Endodermal cell (in vitro differentiated cells): ENCODE measurements around the gene REPS2. TPM values are rescaled to one million over a fixed set of nuclear protein-coding genes. Genes with fewer than 3 reads are reported as not detected.

ENCODE experiments used
- DNase-seq: peaks from one replicate; pipeline ENCODE4 v3.0.0-alpha.2; 2017
- H3K27ac ChIP-seq: 2 replicates; pipeline ENCODE4 v1.5.1; 2013; ENCODE audit warnings: mild to moderate bottlenecking, low read depth, low read length, moderate library complexity
- H3K27me3 ChIP-seq: 2 replicates; pipeline ENCODE4 v1.6.1; 2013; ENCODE audit warnings: mild to moderate bottlenecking, low read length, moderate library complexity; ENCODE audit not compliant: insufficient read depth, control insufficient read depth, poor library complexity, severe bottlenecking
- H3K36me3 ChIP-seq: 2 replicates; pipeline ENCODE4 v1.7.0; 2013; ENCODE audit warnings: mild to moderate bottlenecking, low read length, moderate library complexity; ENCODE audit not compliant: control insufficient read depth, insufficient read depth
- H3K4me1 ChIP-seq: one replicate; pipeline ENCODE4 v1.7.0; 2013; ENCODE audit warnings: low read length; ENCODE audit not compliant: control insufficient read depth, insufficient read depth
- H3K4me3 ChIP-seq: 2 replicates; pipeline ENCODE4 v1.5.1; 2013; ENCODE audit warnings: mild to moderate bottlenecking, low read length, moderate library complexity
- H3K9ac ChIP-seq: 2 replicates; pipeline ENCODE4 v1.6.1; 2013; ENCODE audit warnings: mild to moderate bottlenecking, low read length, moderate library complexity; ENCODE audit not compliant: poor library complexity, severe bottlenecking; ENCODE audit errors: extremely low read depth
- H3K9me3 ChIP-seq: 2 replicates; pipeline ENCODE4 v1.6.1; 2013; ENCODE audit warnings: mild to moderate bottlenecking, low read length, moderate library complexity; ENCODE audit not compliant: control insufficient read depth
- H3K27ac Mint-ChIP-seq: 2 replicates; pipeline ENCODE4 v1.8.0; 2020; ENCODE audit warnings: mixed read lengths
- H3K27me3 Mint-ChIP-seq: 2 replicates; pipeline ENCODE4 v1.8.0; 2021; ENCODE audit warnings: mild to moderate bottlenecking, mixed read lengths; ENCODE audit not compliant: insufficient read depth
- H3K36me3 Mint-ChIP-seq: 2 replicates; pipeline ENCODE4 v1.8.0; 2020; ENCODE audit warnings: low read depth, mixed read lengths
- H3K4me1 Mint-ChIP-seq: 2 replicates; pipeline ENCODE4 v1.8.0; 2020; ENCODE audit warnings: mixed read lengths
- H3K4me3 Mint-ChIP-seq: 2 replicates; pipeline ENCODE4 v1.8.0; 2020; ENCODE audit warnings: mild to moderate bottlenecking, moderate library complexity, mixed read lengths
- H3K9me3 Mint-ChIP-seq: 2 replicates; pipeline ENCODE4 v1.8.0; 2020; ENCODE audit warnings: mild to moderate bottlenecking, mixed read lengths
- WGBS, 2 experiments: methylation state at CpG; one replicate each; pipeline versions ENCODE4 v1.1.5 to v1.1.7; 2013; ENCODE audit warnings: missing lambda C conversion rate in 2 of 2, mixed read lengths in 1 of 2; ENCODE audit not compliant: insufficient coverage in 1 of 2, insufficient read length in 1 of 2; 5-methylcytosine and 5-hydroxymethylcytosine counted together
- total RNA-seq, 2 donors: library from RNA; stranded (reverse); fragmentation: NEBNext Ultra II Directional in 1 of 2; extraction: Animal tissue kit (Norgen Biotek cat#: 25700) in 1 of 2; gene quantifications; 2 replicates in 1 of 2; 3 replicates in 1 of 2; pipeline ENCODE4 v1.2.1, GENCODE V29; 2021
- TF ChIP-seq, protein P1 (sequence below): fragments of 200-600 bp; sonication (generic); conservative IDR thresholded peaks from 2 replicates; pipeline ENCODE4 v1.5.0; 2021; ENCODE audit warnings: antibody characterized with exemption, mild to moderate bottlenecking

The REPS2 gene
- total RNA-seq, 2 donors from 2014 or later: 4.3 to 16.6 TPM

DNA sequence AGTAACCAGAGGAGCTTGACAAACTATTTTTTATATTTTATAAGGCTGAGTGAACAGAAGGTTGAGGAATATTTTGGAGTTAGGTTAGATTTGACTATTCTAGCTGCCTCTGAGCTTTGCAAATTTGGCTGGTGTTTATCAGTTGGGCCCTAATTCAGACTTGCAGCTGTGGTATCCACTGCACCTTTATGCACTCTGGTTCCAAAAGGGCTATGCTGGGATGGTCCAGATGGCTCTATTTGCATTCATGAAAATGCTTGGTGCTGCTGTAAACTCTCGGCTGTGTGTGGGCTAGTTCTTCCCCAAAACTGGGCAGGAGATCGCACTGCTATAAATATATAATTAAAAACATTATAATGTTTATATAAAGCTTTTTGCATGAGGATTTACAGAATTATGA lies 106.3 kb downstream of the REPS2 start:
- Histone ChIP-seq H3K36me3 (no peaks in the 10 kb centered on the region), H3K4me1 (no peaks in the 10 kb centered on the region), H3K27me3 (no peaks in the 10 kb centered on the region), H3K27ac (no peak overlapping the region), H3K4me3 (no peak overlapping the region), H3K9me3 (no peaks in the 10 kb centered on the region), H3K9ac (no peak overlapping the region)
- H3K9me3 Mint-ChIP-seq: peaks cover 3% of the 10 kb centered on the region
- H3K27me3 Mint-ChIP-seq: no peaks in the 10 kb centered on the region
- no peak for DNase-seq
- WGBS, 2 experiments: no CpG with 5 or more reads among the region's 2 CpGs
- H3K27ac Mint-ChIP-seq: no peak overlapping the region
- peaks cover 10% of the 10 kb centered on the region for H3K36me3 Mint-ChIP-seq
- no peaks in the 10 kb centered on the region for H3K4me1 Mint-ChIP-seq
- no peak overlapping the region for H3K4me3 Mint-ChIP-seq
- TF ChIP-seq, protein P1, sequence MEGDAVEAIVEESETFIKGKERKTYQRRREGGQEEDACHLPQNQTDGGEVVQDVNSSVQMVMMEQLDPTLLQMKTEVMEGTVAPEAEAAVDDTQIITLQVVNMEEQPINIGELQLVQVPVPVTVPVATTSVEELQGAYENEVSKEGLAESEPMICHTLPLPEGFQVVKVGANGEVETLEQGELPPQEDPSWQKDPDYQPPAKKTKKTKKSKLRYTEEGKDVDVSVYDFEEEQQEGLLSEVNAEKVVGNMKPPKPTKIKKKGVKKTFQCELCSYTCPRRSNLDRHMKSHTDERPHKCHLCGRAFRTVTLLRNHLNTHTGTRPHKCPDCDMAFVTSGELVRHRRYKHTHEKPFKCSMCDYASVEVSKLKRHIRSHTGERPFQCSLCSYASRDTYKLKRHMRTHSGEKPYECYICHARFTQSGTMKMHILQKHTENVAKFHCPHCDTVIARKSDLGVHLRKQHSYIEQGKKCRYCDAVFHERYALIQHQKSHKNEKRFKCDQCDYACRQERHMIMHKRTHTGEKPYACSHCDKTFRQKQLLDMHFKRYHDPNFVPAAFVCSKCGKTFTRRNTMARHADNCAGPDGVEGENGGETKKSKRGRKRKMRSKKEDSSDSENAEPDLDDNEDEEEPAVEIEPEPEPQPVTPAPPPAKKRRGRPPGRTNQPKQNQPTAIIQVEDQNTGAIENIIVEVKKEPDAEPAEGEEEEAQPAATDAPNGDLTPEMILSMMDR: no peak

DNA sequence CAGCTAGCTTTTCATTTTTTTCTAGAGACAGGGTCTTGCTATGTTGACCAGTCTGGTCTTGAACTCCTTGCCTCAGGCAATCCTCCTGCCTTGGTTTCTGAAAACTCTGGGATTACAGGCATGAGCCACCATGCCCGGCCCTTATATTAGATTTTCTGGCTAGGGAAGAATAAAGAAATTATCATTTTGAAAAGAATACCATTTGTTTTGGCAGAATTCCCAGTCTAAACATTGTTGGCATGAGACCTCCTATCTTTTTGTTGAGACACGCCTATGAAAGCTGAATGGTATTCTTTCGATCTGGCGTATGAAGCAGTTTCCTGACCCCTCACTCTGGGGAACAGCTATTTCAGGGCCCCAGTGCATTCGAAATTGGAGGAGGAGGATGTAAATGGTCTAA lies 107.0 kb downstream of the REPS2 start:
- no peak overlapping the region for H3K4me3 ChIP-seq
- no peaks in the 10 kb centered on the region for H3K4me1 ChIP-seq
- H3K36me3 ChIP-seq: no peaks in the 10 kb centered on the region
- TF ChIP-seq, protein P1: no peak
- H3K27me3 ChIP-seq: no peaks in the 10 kb centered on the region
- Mint-ChIP-seq H3K27me3 (no peaks in the 10 kb centered on the region), H3K27ac (no peak overlapping the region), H3K9me3 (peaks cover 3% of the 10 kb centered on the region), H3K4me1 (no peaks in the 10 kb centered on the region), H3K36me3 (peaks cover 10% of the 10 kb centered on the region), H3K4me3 (no peak overlapping the region)
- no peak overlapping the region for H3K27ac ChIP-seq
- DNase-seq: no peak
- WGBS, 2 experiments: 93% methylated on average over 4 of the region's 5 CpGs; no CpG with 5 or more reads in 1 of the 2 experiments
- H3K9me3 ChIP-seq: no peaks in the 10 kb centered on the region
- no peak overlapping the region for H3K9ac ChIP-seq

DNA sequence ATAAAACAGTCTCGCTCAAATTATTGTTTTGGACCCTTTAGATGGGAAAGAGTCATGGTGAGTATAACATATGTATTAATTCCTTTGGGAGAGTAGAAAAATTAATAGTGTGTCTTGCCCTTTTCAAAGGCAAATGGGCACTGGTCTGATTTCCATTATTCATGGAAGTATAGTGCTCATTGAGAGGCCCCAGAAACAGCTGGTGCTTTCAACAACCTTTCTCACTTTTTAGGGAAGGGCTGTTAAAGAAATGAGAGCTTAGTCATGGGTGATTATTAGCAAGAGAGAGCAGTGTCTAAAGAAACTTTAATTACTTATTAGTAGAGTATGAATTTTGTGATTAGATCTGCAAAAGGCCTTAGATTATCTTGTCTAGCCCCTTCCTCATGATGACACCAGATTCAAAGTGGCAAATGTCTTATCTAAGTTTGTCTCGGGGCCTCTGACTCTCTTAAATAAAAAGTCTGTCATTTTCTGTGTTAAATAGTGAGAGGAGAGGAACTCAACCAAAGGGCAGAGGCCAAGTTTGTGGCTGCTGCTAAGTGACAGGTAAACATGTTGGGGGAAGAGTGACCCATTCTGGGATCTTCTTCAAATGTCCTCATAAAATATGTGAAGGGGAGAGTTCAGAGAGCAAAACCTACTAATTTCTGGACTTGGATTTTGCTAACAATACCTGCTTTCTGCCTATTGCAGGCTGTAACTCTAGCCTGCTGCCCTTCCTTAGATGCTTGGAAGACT lies 110.6 kb downstream of the REPS2 start:
- H3K4me3 ChIP-seq: no peak overlapping the region
- no peaks in the 10 kb centered on the region for H3K36me3 ChIP-seq
- no peak for DNase-seq
- 100% methylated on average over 2 of the region's 2 CpGs; no CpG with 5 or more reads in 1 of the 2 experiments for WGBS, 2 experiments
- H3K9ac ChIP-seq: no peak overlapping the region
- peaks cover 10% of the 10 kb centered on the region for H3K36me3 Mint-ChIP-seq
- H3K4me1 Mint-ChIP-seq: no peaks in the 10 kb centered on the region
- H3K9me3 Mint-ChIP-seq: peaks cover 3% of the 10 kb centered on the region
- H3K27ac ChIP-seq: no peak overlapping the region
- no peak overlapping the region for H3K4me3 Mint-ChIP-seq
- H3K27me3 Mint-ChIP-seq: no peaks in the 10 kb centered on the region
- TF ChIP-seq, protein P1: no peak
- H3K27me3 ChIP-seq: no peaks in the 10 kb centered on the region
- H3K9me3 ChIP-seq: no peaks in the 10 kb centered on the region
- no peaks in the 10 kb centered on the region for H3K4me1 ChIP-seq
- no peak overlapping the region for H3K27ac Mint-ChIP-seq
